GM19463 (cell line): Measurements from ENCODE around the gene BST1.
A peak's percentile ranks its signal among the peaks of the same experiment; 100 is the strongest.

Experiments
- ATAC-seq: cut with Tn5 transposase; IDR thresholded peaks from one replicate; pipeline ENCODE4 v1.9.1; 2021; ENCODE audit warnings: mild to moderate bottlenecking, moderate library complexity; ENCODE audit not compliant: unreplicated experiment

Gene BST1

DNA sequence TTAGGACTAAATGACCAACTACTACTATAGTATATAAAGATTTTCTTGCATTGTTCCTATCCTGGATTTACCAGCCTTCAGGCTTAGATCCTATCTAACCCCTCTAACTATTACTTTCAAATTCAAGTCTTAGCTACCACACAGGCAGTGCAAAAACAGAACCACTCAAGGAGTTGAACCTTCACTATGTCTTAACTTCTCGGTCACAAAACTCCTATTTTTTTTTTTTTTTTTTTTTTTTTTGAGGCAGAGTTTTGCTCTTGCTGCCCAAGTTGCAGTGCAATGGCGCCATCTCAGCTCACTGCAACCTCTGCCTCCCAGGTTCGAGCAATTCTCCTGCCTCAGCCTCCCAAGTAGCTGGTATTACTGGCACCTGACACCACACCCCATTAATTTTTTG is 27.5 kb upstream of the BST1 start:
- ATAC-seq: no peak

DNA sequence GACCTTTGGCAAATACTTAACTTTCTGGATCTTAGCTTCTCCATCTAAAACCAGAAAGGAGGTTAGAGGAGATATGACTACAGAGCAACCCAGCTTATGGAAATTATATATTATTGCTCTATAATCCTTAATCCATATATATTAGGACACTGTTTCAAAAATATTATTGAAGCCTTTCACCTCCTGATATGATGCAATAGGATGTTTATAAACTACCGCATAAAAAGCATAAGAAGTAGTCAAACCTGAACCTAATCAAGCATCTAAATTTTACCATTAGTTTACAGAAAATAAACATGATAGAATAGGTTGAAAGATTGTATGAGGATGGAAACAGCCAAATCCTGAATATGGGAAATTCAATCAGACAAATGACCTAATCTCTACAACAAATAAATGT is 26.8 kb upstream of the BST1 start:
- ATAC-seq: no peak

- no peak for ATAC-seq
Measured at GRCh38 chr4:15676899-15677298, 26.0 kb upstream of the BST1 start.

GRCh38 chr4:15677507-15677988 is 25.3 kb upstream of the BST1 start:
- ATAC-seq: no peak

- no peak for ATAC-seq
Measured at GRCh38 chr4:15681067-15681371, 21.8 kb upstream of the BST1 start.

- ATAC-seq: peak; percentile 86
Measured at GRCh38 chr4:15681372-15682241, 21.3 kb upstream of the BST1 start, which contains the start of gene FAM200B. FAM200B (plus strand) TSS chr4:15681827; CDS start chr4:15686978, 5,151 bp downstream.

- ATAC-seq: no peak
Measured at GRCh38 chr4:15682242-15683142, 20.4 kb upstream of the BST1 start.

DNA sequence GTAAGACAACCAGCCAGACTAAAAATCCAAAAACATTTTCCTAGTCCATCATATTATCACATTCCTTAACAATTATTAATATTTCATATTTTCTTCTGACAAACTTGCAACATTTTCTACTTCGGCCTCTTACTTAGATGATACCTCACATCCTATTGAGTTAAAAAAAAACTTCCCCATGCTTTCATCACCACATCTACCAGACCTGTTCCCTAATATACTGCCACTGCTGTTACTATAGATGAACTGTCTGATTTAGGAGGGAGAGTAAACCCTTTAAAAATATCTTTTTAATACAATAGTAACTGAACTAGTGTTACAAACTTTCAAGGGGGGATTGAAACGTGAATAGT is 19.7 kb upstream of the BST1 start:
- no peak for ATAC-seq

DNA sequence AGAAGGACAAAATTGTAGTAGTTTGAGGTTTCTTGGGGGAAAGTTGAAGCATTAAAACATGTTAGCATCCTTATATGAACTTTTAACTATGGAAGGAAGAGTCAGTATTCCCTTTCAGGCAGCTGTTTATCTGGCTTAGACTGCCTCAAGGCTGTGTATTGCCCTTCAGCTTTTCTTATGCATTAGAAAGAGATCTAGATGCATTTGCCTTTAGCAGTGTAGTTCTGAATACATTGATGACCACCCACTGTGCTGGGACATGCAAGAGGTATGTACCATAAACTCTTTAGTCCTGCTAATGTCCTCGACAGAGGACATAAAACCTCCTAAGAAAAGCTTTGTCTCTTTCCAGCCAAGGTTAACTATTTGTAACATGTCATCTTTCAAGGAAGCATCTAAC is 18.4 kb upstream of the BST1 start:
- no peak for ATAC-seq

DNA sequence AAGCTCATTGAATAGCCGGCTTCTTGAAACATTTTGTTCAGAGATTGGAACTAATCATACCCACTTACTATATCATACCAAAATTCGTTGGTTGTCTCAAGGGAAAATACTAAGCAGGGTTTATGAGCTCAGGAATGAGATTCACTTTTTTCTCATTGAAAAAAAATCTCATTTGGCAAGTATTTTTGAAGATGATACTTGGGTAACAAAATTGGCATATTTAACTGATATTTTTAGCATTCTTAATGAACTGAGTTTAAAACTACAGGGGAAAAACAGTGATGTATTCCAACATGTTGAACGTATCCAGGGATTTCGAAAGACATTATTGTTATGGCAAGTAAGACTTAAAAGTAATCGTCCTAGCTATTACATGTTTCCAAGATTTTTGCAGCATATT is 14.8 kb upstream of the BST1 start:
- no peak for ATAC-seq

GRCh38 chr4:15689540-15689939 is 13.3 kb upstream of the BST1 start:
- no peak for ATAC-seq

DNA sequence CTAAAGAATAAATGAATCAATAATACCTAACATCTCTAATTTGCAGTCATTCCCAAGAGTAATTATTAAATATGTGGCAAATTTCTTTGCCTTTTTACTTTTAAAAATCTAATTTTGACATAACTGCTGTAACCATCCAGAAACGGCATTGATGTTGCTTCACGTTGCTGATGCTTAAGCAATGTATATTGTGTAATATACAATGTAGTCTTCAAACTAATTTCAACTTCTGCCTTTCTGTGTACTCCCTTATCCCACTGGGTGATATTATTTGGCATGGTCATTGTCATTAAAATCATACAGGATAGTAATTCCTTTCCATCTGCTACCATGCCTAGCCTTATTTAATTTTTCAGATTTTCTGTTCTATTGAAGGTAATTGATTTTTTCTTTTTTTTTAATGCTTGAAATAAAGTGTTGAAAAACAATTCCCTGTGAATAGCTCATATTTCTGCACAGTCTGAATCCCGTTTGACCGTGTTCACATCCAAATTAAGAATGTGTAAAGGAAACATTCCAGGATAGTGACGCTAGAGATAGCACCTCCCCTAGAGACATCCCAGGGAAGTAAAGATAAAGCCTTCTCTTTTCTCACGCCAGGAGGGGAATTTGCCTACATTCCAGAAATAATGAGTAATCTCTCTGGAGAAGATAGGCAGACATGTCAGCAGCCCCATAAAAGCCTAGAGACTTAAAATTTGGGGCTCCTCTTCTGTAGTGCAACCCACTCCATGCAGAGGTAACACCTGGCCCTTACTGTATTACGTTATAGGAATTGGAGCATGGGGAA is 12.7 kb upstream of the BST1 start:
- no peak for ATAC-seq

GRCh38 chr4:15691346-15692135 is 11.3 kb upstream of the BST1 start:
- no peak for ATAC-seq

GRCh38 chr4:15692602-15693001 is 10.3 kb upstream of the BST1 start:
- no peak for ATAC-seq

DNA sequence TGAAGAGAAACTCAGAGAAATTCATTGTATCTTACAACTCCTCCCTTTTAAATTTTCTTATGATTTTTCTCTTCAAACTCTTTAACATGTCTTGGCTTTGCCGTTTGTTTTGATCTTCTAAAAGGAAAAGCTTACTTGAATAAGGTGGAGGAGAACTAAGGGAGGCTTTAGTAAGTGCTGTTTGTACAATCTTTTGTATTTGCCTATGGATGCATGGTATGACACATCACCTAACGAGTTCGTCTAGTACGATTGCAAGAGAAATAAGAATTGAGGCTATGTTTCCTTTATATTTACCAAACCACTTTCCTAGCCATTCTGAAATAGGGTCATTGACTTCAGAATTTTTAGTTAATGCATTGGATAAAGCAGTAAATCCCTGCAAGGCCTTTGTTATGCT is 8.4 kb upstream of the BST1 start:
- no peak for ATAC-seq

GRCh38 chr4:15695240-15695699 is 7.6 kb upstream of the BST1 start:
- ATAC-seq: no peak

DNA sequence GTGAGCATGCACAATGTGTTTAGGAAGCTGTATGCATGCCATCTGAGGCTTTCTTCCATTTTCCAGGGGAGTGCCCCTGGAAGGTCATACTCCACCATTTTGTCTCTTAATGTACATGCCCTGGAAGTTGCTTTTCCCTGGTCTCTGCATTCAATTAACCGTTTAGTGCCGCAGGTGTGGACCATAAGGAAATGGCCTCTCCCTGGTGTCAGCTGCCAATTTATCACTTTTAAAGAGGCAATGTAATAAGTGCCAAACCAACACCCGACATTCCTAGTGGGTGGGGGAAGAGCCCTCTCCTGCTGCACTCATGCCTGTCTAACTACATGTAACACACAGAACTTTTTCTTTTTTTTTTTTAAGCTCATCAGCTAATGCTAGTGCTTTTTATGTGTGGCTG is 7.1 kb upstream of the BST1 start:
- no peak for ATAC-seq

DNA sequence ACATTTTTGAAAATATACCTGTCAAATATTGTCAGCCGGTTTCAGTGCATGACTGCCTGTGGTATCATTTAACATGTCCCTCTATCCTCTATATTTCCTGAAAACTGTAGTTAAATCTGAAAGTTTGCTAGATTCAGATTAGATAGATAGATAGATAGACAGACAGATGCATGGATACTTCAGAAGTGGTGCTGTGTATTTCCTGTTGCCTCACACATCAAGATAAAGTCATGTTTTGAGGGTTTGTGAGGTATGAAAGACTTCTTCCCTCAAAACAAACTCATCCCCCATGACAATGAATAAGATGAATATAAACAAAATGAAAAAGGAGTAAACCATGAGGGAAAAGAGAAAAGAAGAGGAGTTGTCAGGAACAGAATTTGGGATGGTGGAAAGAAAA is 6.0 kb upstream of the BST1 start:
- ATAC-seq: no peak

DNA sequence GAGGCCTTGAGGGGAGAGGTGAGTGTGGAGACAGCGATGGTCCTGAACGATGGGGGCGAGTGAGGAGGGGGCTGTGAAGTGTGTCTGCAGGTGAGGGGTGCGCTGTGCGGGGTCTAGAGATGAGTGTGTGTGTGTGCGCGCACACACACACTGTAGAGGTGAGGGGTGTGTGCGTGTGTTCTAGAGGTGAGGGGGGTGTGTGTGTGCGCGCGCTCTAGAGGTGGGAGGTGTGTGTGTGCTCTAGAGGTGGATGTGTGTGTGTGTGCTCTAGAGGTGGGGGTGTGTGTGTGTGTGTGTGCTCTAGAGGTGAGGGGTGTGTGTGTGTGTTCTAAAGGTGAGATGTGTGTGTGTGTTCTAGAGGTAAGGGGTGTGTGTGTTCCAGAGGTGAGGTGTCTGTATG is 574 bp downstream of the BST1 start:
- ATAC-seq: no peak

- ATAC-seq: no peak
Measured at GRCh38 chr4:15704129-15704528, 1.3 kb downstream of the BST1 start.
